Neutrophil (primary cell): ENCODE data around the gene KRT82.

ENCODE experiments used
- H3K27ac ChIP-seq: fragments of 200-600 bp; sonication (generic); 2 replicates; pipeline ENCODE4 v1.5.1; 2016; ENCODE audit warnings: mild to moderate bottlenecking, moderate library complexity
- H3K27me3 ChIP-seq: fragments of 200-600 bp; sonication (generic); 2 replicates; pipeline ENCODE4 v1.6.0; 2016; ENCODE audit warnings: mild to moderate bottlenecking
- H3K36me3 ChIP-seq: fragments of 200-600 bp; sonication (generic); 2 replicates; pipeline ENCODE4 v1.5.1; 2017
- H3K4me1 ChIP-seq, 2 experiments: fragments of 200-600 bp in 1 of 2; sonication (generic) in 1 of 2; 1 replicate in 1 of 2; 2 replicates in 1 of 2; pipeline versions ENCODE4 v1.5.1 to v1.6.1; 2013 to 2016; ENCODE audit warnings: low read depth in 1 of 2, low read length in 1 of 2, mild to moderate bottlenecking in 1 of 2, moderate library complexity in 1 of 2; ENCODE audit not compliant: control insufficient read depth in 1 of 2, insufficient read depth in 1 of 2
- H3K4me3 ChIP-seq, 2 experiments: fragments of 200-600 bp in 1 of 2; sonication (generic) in 1 of 2; 1 replicate in 1 of 2; 2 replicates in 1 of 2; pipeline ENCODE4 v1.5.1; 2013 to 2016; ENCODE audit warnings: low read depth in 1 of 2, low read length in 1 of 2, mild to moderate bottlenecking in 1 of 2, moderate library complexity in 1 of 2
- H3K9me3 ChIP-seq: fragments of 200-600 bp; sonication (generic); 2 replicates; pipeline ENCODE4 v1.5.1; 2016
- CTCF ChIP-seq: fragments of 200-600 bp; sonication (generic); IDR thresholded peaks from 2 replicates; pipeline ENCODE4 v1.5.1; 2016; ENCODE audit warnings: antibody characterized with exemption

KRT82 gene

GRCh38 chr12:52403561-52403960, 2.6 kb downstream of the KRT82 start:
- H3K4me1 ChIP-seq = no peaks in the 10 kb centered on the region

GRCh38 chr12:52402873-52403540, 3.1 kb downstream of the KRT82 start:
- no peaks in the 10 kb centered on the region for H3K36me3 ChIP-seq
- H3K4me3 ChIP-seq = no peak overlapping the region
- TF ChIP-seq CTCF = no peak
- H3K9me3 ChIP-seq = no peaks in the 10 kb centered on the region
- no peak overlapping the region for H3K27ac ChIP-seq
- peaks cover under 1% of the 10 kb centered on the region for H3K27me3 ChIP-seq
- no peaks in the 10 kb centered on the region for H3K4me1 ChIP-seq

More at GRCh38 chr12:52403561-52403960, 2.6 kb downstream of the KRT82 start:
- Histone ChIP-seq H3K9me3 (no peaks in the 10 kb centered on the region), H3K27me3 (no peaks in the 10 kb centered on the region), H3K27ac (no peak overlapping the region), H3K36me3 (no peaks in the 10 kb centered on the region), H3K4me3 (no peak overlapping the region)
- no peak for TF ChIP-seq CTCF

- peaks cover 7% of the 10 kb centered on the region for H3K27me3 ChIP-seq
- no peak overlapping the region for H3K4me3 ChIP-seq
- no peaks in the 10 kb centered on the region for H3K9me3 ChIP-seq
- no peaks in the 10 kb centered on the region for H3K4me1 ChIP-seq
- no peaks in the 10 kb centered on the region for H3K36me3 ChIP-seq
- TF ChIP-seq CTCF = no peak
- H3K27ac ChIP-seq = no peak overlapping the region
These were observed 3.8 kb downstream of the KRT82 start for GRCh38 chr12:52402377-52402776.

- Histone ChIP-seq H3K27me3 (peaks cover 11% of the 10 kb centered on the region), H3K36me3 (no peaks in the 10 kb centered on the region), H3K9me3 (no peaks in the 10 kb centered on the region), H3K4me1 (no peaks in the 10 kb centered on the region), H3K4me3 (no peak overlapping the region), H3K27ac (no peak overlapping the region)
- TF ChIP-seq CTCF = no peak
These were observed 4.2 kb downstream of the KRT82 start for GRCh38 chr12:52401926-52402325.

- peaks cover 14% of the 10 kb centered on the region for H3K27me3 ChIP-seq
- H3K4me3 ChIP-seq = no peak overlapping the region
- TF ChIP-seq CTCF = no peak
- H3K4me1 ChIP-seq = no peaks in the 10 kb centered on the region
- no peaks in the 10 kb centered on the region for H3K9me3 ChIP-seq
- H3K36me3 ChIP-seq = no peaks in the 10 kb centered on the region
- H3K27ac ChIP-seq = no peak overlapping the region
These were observed 4.6 kb downstream of the KRT82 start for GRCh38 chr12:52401526-52401925.
